A549 (cell line): Measurements from ENCODE around the gene MAPRE2.

Source experiments
- BHLHE40 ChIP-seq: IDR thresholded peaks from 2 replicates; pipeline ENCODE4 v1.6.1; 2012; ENCODE audit warnings: low read depth, low read length, inconsistent platforms
- EP300 ChIP-seq, 2 experiments: fragments of >200 bp; sonication (Bioruptor Twin); formaldehyde crosslinking; IDR thresholded peaks; 2 replicates in 1 of 2; 3 replicates in 1 of 2; pipeline ENCODE4 v1.6.1; 2016 to 2017
- POLR2A ChIP-seq: IDR thresholded peaks from 2 replicates; pipeline ENCODE4 v1.6.1; 2012; ENCODE audit warnings: mild to moderate bottlenecking, low read length
- POLR2AphosphoS2 ChIP-seq: conservative IDR thresholded peaks from 2 replicates; pipeline ENCODE4 v1.6.1; 2012; ENCODE audit warnings: low read length, improper control_type of control experiment, inconsistent platforms
- TF ChIP-seq, protein P1 (sequence below): fragments of >200 bp; sonication (Bioruptor Twin); formaldehyde crosslinking; IDR thresholded peaks from 3 replicates; pipeline ENCODE4 v1.5.1; 2016
- TF ChIP-seq, protein P2 (sequence below): fragments of >200 bp; sonication (Bioruptor Twin); formaldehyde crosslinking; IDR thresholded peaks from 3 replicates; pipeline ENCODE4 v1.6.1; 2016

GRCh38 chr18:35190948-35191697 lies 149.9 kb downstream of the MAPRE2 start:
- no peak for TF ChIP-seq POLR2AphosphoS2
- TF ChIP-seq EP300 (IDR thresholded peaks at IDR 0.05): no peak
- TF ChIP-seq BHLHE40: no peak
- TF ChIP-seq, protein P1, sequence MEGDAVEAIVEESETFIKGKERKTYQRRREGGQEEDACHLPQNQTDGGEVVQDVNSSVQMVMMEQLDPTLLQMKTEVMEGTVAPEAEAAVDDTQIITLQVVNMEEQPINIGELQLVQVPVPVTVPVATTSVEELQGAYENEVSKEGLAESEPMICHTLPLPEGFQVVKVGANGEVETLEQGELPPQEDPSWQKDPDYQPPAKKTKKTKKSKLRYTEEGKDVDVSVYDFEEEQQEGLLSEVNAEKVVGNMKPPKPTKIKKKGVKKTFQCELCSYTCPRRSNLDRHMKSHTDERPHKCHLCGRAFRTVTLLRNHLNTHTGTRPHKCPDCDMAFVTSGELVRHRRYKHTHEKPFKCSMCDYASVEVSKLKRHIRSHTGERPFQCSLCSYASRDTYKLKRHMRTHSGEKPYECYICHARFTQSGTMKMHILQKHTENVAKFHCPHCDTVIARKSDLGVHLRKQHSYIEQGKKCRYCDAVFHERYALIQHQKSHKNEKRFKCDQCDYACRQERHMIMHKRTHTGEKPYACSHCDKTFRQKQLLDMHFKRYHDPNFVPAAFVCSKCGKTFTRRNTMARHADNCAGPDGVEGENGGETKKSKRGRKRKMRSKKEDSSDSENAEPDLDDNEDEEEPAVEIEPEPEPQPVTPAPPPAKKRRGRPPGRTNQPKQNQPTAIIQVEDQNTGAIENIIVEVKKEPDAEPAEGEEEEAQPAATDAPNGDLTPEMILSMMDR: no peak
- TF ChIP-seq, protein P2, sequence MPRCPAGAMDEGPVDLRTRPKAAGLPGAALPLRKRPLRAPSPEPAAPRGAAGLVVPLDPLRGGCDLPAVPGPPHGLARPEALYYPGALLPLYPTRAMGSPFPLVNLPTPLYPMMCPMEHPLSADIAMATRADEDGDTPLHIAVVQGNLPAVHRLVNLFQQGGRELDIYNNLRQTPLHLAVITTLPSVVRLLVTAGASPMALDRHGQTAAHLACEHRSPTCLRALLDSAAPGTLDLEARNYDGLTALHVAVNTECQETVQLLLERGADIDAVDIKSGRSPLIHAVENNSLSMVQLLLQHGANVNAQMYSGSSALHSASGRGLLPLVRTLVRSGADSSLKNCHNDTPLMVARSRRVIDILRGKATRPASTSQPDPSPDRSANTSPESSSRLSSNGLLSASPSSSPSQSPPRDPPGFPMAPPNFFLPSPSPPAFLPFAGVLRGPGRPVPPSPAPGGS: no peak
- no peak for TF ChIP-seq POLR2A
